Germinal center (tissue), 1 donor: ENCODE measurements around the gene TEF.
A peak's percentile ranks its signal among the peaks of the same experiment; 100 is the strongest.

Experiments used
- DNase-seq: peaks from one replicate; pipeline ENCODE4 v3.0.0; 2012; ENCODE audit warnings: mixed read lengths, low spot score

Gene TEF

GRCh38 chr22:41381329-41382097 is at the start of gene TEF:
TSS of gene TEF (plus strand) at chr22:41381942. CDS start at chr22:41382045, 103 bp downstream.
- peak; percentile 100 for DNase-seq

- no peak for DNase-seq
Observed at GRCh38 chr22:41332217-41332939, 49.4 kb upstream of the TEF start.

- DNase-seq = no peak
Observed at GRCh38 chr22:41333806-41334205, 47.9 kb upstream of the TEF start.

GRCh38 chr22:41334215-41334614 is 47.5 kb upstream of the TEF start:
- no peak for DNase-seq

- no peak for DNase-seq
Observed at GRCh38 chr22:41334951-41335635, 46.6 kb upstream of the TEF start.

GRCh38 chr22:41338614-41339212 is 43.0 kb upstream of the TEF start:
- no peak for DNase-seq

GRCh38 chr22:41339823-41340222 is 41.9 kb upstream of the TEF start:
- DNase-seq = no peak

- no peak for DNase-seq
Observed at GRCh38 chr22:41340357-41340756, 41.4 kb upstream of the TEF start.

GRCh38 chr22:41341012-41341411 is 40.7 kb upstream of the TEF start:
- DNase-seq = no peak

- DNase-seq = no peak
Observed at GRCh38 chr22:41341990-41342389, 39.8 kb upstream of the TEF start.

GRCh38 chr22:41343300-41343699 is 38.4 kb upstream of the TEF start:
- DNase-seq = no peak

GRCh38 chr22:41343717-41344116 is 38.0 kb upstream of the TEF start:
- no peak for DNase-seq

- no peak for DNase-seq
Observed at GRCh38 chr22:41344189-41344788, 37.5 kb upstream of the TEF start.

GRCh38 chr22:41345807-41346335 is 35.9 kb upstream of the TEF start:
- no peak for DNase-seq

GRCh38 chr22:41347066-41347859 is 34.5 kb upstream of the TEF start:
- DNase-seq = no peak

- no peak for DNase-seq
Observed at GRCh38 chr22:41348964-41349484, 32.7 kb upstream of the TEF start.

- no peak for DNase-seq
Observed at GRCh38 chr22:41350087-41350486, 31.7 kb upstream of the TEF start.

- no peak for DNase-seq
Observed at GRCh38 chr22:41351011-41351410, 30.7 kb upstream of the TEF start.

GRCh38 chr22:41352058-41352457 is 29.7 kb upstream of the TEF start:
- DNase-seq = no peak

GRCh38 chr22:41353862-41354575 is 27.7 kb upstream of the TEF start:
- no peak for DNase-seq
